NCI-H1417 treated with DMSO at 0.1 percent for 48 hours (cell line): ENCODE data around the gene LIMA1.
"Not testable (repeated sequence)": the region's sequence is repeated elsewhere in the genome, so short reads cannot be mapped to it uniquely, and the experiment has no call there.

ENCODE experiments used
- DNase-seq: peaks from one replicate; lab custom pipeline; 2025; lab: John Stamatoyannopoulos, UW

LIMA1 gene

DNA sequence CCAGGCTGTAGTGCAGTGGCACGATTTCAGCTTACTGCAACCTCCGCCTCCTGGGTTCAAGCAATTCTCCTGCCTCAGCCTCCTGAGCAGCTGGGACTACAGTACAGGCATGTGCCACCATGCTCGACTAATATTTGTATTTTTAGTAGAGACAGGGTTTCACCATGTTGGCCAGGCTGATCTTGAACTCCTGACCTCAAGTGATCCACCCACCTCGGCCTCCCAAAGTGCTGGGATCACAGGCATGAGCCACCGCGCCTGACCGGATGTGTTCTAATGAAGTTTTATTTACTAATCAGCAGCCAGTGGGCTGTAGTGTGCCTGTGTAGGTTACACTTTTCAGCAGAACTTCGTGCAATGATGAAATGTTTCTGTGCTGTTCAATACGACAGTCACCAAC is 35.7 kb downstream of the LIMA1 start:
- DNase-seq, result not testable (repeated sequence)

DNA sequence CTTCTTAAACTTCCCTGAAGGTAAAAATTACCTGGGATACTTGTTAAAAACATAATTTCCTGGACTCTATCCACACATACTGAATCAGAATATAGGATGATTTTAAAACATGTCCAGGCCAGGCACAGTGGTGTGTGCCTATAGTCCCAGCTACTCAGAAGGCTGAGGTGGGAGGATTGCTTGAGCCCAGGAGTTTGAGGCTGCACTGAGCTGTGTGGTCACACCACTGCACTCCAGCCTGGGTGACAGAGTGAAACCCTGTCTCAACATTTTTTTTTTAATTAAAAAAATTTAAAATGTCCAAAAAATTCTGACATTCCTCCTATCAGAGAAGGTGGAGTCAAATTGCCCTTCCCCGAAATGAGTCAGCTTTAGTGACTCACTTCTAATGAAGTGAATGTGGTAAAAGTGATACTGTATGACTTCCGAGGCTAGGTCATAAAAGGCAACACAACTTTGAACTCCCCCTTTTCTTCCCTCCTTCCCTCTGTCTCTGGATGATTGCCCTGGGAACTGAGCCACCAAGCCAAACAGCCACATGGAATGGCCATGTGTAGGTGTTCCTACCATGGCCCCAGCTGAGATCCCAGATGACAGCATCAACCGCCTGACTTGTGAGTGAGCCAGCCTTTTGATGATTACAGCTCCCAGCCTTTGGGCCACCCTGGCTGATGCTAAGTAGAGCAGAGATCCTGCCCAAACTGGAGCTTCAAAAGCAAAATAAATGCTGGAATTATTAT is 36.3 kb downstream of the LIMA1 start:
- DNase-seq, result no peak

DNA sequence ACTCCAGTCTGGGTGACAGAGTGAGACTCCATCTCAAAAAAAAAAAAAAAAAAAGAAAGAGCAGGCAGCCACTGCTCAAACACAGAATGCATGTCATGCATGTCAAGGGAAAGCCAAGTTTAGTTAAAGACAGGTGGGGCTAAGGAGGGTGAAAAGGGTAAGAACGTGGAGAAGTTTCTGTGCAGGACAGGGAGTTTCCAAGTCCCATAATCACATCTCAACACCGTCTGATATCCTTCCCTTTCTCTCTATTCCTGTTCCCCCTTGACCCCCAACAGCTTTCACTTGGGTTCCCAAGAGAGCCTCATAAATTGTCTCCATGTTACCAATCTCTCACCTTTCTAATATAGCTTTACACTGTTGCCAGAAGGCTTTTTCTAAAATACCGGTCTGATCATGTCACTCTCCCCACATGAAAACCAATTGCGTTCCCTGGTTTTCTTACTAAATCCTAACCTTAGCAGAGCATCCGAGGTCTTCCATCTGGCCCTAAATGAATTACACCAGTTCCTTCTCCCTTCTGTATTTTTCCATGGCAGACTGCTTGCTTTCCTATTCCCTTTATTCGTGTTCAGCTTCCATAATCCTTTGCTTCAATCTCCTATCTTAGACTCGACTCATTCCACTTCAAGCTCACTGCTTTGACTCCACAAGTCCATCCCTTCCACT is 37.0 kb downstream of the LIMA1 start:
- DNase-seq, result no peak

DNA sequence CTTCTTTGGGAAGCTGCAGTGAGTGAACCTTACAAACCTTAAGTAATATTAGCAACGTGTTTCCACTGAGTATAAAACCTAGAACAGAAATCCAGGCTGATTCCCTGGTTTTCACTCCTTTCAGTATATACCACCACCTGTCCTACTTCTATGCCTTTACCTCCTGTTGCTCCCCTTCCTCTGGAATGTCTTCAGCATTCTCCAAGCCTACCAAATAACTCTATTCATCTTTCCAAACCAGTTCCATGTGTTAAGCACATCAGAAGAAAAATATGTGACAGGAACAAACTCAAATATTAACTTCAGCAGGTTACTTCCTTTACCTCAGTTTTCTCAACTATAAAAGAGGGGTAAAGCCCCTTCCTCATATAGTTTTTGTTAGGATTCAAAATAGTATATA is 39.8 kb downstream of the LIMA1 start:
- DNase-seq, result no peak

DNA sequence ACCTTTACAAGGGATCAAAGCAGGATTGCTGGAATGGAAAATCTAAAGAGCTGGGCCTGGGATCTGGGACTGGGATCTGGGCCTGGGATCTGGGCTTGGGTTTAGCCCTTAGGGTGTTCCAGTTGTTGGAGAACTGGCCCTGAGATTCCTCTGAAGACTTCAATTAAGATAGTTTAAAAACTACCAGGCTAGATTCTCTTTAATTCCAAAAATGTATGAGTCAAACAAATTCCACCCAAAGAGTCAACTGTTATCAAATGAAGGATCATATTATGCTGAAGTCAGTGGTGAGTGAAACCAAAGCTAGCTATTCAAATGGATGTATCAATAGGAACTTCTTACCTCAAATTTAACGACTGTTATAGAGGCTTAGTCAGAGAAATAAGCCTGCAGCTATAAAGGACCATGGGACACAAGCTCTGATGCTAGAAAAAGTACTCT is 40.5 kb downstream of the LIMA1 start:
- no peak for DNase-seq

DNA sequence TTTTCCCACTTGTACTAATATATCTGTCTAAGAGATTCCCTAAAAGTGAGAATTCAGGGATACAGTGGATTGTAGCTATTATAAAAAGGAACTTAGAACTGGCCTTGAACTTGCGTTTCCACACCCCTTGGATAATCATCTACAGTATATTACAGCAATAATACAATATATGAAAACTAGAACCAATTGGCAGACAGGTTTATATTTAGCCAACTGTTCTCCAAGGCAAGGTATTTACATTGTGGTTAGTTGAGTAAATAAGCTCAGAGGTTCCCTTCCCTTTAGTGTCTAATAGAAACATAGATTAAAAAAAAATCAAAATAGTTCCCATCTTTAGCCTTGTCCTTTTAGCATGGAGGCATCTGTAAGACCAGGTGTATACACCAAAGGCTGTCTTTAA is 42.1 kb downstream of the LIMA1 start:
- no peak for DNase-seq

DNA sequence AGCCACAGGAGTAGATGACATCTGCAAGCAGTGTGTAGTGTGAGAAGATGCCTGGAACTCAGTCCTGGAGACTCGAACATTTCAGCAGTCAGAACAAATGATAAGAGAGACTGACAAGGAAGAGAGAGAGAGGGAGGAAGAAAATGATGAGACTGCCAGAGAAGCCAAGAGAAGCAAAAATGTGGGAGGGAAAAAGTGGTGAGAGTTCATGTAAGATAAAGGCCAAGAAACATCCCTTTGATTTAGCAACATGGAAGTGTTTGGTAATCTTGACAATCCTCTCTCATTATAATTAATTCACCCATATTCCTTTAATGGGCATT is 42.6 kb downstream of the LIMA1 start:
- DNase-seq, result no peak

DNA sequence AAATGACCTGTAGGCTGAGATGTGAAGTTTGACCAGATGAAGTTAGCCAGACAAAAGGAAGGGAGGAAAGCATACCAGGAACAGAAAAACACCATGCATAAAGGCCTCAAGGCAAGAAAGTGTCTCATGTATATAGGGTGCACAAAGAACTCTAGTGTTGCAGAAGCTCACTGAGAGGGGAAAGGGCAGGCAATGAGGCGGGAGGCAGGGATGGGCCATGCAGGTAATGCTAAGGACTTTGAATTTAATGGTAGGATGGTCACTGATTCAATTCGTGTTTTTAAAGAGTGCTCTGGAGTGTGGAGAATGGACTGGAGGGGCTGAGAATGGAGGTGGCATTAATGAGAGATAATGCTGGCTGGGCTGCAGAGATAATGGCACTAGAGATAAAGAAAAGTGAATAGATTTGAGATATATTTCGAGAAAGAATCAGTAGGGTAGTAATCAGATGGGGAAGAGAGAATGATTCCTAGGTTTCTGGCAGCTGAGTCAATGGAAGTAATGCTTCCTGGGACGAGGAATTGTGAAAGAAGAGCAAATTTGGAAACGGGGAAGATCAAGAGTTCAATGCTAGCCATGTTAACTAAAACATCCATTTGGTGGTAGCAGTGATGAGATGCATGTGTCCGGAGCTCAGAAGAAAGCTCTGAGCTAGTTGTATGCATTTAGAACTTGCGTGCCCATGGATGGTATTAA is 43.1 kb downstream of the LIMA1 start:
- no peak for DNase-seq

DNA sequence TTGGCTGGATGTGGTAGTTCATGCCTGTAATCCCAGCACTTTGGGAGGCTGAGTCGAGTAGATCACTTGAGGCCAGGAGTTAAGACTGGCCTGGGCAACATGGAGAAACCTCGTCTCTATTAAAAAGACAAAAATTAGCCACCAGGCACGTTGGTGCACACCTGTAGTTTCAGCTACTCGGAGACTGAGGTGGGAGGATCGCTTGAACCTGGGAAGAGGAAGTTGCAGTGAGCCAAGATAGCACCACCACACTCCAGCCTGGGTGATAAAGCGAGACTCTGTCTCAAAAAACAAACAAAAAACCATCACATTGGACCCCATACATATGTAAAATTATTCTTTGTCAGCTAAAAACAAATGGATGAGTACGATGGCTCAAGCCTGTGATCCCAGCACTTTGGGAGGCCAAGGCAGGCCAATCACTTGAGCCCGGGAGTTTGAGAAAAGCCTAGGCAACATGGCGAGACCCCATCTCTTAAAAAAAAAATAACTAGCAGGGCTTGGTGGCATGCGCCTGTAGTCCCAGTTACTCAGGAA is 43.9 kb downstream of the LIMA1 start:
- DNase-seq, result no peak

DNA sequence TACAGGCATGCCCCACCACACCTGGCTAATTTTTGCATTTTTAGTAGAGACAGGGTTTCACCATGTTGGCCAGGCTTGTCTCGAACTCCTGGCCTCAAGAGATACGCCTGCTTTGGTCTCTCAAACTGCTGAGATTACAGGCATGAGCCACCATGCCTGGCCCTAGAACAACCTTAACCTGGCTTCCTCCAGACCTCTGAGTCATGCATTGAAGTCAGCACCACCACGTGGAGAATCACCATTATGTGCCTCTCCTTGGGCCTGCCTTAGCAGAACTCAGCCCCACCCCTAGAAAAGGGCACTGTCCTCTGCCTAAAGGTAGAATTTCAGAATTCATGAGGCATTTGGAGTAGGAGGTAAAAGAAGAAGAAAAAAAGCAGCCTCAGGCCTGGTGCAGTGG is 49.0 kb downstream of the LIMA1 start:
- DNase-seq, result no peak

DNA sequence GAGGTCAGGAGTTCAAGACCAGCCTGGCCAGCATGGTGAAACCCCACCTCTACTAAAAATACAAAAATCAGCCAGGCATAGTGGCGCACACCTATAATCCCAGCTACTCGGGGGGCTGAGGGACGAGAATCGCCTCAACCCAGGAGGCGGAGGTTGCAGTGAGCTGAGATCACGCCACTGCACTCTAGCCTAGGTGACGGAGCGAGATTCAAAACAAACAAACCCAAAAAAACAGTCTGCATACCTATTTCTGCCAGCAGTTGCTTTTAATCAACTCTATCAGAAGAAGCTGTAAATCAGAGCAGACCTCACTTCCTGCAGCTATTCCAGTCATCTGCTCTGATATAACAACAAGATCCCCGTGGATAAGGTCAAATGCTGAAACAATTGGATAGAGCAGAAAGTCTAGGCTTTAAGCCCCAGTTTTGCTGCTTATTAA is 50.5 kb downstream of the LIMA1 start:
- no peak for DNase-seq

DNA sequence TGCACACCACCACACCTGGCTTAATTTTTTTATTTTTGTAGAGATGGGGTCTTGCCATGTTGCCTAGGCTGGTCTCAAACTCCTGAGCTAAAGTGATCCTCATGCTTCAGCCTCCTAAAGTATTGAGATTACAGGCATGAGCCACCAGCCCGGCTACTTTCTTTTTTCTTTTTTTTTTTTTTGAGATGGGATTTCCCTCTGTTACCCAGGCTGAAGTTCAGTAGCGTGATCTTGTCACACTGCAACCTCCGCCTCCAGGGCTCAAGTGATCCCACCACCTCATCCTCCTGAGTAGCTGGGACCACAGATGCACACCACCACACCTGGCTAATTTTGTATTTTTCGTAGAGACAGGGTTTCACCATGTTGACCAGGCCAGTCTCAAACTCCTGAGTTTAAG is 51.1 kb downstream of the LIMA1 start:
- no peak for DNase-seq

DNA sequence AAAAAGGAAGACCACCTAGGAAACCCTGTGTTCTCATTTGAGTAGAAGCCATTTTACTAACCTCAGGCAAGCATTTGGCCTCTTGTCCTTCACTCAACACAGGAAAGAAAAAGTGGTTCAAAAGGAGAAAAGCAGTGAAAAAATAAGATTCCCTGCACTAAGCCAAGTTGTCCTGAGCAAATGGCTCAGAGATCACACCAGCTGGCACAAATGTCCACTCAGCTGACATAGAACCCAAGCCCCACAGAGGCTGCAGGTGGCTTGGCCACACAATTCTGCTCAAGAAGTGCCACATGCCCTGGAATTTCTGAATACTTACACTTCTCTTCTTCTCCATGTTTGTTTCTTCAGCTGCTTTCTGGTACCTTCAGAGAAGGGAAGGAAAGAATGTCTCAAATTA is 52.0 kb downstream of the LIMA1 start:
- DNase-seq, result no peak

DNA sequence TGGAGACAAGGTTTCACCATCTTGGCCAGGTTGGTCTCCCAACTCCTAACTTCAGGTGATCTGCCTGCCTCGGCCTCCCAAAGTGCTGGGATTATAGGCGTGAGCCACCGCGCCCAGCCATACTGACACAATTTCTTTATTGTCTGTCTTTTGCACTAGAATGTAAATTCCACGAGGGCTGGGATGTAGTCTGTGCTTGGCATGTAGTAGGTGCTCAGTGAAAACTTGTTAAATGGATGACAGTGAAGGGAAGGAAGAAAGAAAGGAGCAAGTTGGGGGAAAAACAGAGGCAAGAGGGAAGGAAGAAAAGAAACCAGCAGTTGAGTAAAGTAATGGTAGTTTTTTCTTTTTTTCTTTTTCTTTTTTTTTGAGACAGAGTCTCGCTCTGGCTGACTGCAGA is 53.1 kb downstream of the LIMA1 start:
- DNase-seq, result no peak

DNA sequence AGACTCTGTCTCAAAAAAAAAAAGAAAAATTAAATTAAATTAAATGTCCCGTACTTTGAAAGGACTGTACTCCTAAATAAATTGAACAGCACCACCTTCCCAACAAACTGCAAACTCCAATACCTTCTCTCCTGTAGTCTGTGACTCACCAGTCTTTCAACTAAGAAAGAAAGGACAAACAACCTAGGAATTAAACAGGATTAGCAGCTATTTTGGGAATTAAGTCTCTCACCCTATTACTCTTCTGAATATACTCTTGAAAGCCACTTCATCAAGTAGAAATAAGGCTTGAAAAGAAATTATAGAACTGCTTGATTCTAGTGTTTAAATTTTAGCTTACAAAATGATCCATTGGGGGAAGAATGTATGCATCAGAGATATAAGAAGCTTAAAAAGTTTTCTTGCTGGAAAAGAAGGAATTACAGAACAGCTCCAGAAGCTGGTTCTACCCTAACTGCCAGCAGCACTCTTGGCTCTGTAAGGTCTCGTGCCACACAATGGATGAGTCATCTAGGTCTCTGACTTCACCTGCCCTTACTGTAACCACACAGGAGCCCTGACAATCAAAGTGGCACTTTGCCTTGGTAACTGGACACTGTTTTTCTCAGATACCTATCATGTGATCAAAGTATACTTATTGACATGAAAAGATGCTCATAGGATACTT is 59.2 kb downstream of the LIMA1 start:
- DNase-seq, result no peak

DNA sequence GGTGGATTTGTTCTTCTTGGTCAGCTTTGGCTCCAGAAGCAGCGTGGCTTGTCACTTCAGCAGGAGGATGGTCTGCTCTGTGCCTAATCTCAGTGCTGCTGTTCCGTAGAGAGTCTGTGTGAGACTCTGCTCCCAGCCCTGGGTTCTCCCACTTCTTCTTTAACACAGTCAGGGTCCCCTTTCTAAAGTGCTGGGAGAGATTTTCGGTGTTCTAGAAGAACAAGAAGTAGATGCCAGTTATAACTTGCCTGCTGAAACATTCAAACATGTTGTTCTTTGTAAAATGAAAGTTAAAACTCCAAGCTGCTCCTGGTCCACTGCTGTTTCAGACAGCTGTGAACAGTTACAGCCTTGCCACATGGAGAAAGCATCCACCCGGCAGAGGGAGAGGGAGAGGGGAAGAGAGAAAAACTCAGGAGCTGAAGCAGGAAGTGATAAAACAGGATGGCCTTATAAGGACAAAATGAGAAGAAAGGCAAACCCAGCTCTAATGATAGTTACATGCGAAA is 61.0 kb downstream of the LIMA1 start:
- DNase-seq, result no peak

DNA sequence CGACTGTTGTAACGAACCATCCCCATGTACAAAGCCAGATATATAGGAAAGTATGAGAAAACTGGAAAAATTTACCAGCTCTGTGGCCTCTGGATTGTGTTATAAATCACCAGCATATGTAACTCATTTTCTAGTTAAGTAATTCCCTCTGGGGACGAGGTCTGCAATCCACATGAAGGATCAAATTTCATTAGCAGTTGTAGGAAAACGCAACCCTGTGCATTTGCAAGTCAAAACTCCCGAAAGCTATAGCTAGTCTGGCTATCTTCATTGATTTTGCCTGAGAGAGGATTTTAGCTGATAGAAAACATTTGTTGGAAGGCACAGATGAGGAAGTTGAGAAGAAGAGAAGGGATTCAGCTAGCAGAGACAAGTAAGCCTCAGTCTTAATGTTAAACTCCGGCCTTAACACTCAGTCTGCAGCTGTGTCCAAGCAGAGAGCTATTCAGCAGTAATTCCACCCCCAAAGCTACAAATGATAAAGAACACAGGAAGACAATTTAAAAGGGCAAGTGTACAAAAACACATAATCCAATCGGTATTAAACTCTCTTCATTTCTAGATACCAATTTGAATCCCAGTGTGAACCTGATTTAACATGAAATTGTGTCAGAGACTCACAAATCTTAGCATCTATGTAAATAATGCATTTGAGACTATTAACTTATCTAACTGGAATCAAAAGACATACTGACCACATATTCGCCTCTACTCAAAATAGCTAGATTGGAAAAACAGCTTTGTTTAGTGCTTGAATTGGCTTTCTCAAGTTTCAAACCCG is 61.9 kb downstream of the LIMA1 start:
- no peak for DNase-seq

DNA sequence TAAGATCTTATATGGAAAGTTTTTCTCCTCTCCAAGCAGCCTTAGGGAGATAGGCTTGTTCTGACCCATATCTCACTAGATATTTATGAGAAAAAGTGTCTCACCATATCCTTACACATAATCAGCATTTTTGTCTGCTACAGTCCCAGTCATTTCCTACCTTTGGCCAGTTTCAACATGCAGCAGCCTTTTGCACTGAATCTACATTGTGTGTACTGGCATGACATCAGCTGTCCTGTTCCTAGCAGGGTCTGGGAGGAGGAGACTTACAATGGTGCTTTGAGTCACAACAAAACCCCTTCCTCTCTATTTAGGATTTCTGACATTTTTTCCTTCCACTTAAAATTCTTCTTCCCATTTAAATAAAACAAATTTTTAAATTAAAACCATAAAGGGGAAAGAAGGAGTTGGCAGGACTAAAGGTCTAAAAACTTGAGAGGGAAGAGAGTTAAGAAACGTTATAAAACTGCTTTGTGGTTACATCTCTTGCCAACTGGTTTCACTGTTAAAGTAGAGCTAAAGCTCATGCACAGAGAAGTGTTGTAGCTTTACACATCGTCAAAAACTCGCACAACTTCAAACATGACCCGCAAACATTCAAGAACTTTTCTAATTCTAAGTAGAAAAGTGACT is 62.8 kb downstream of the LIMA1 start:
- no peak for DNase-seq

DNA sequence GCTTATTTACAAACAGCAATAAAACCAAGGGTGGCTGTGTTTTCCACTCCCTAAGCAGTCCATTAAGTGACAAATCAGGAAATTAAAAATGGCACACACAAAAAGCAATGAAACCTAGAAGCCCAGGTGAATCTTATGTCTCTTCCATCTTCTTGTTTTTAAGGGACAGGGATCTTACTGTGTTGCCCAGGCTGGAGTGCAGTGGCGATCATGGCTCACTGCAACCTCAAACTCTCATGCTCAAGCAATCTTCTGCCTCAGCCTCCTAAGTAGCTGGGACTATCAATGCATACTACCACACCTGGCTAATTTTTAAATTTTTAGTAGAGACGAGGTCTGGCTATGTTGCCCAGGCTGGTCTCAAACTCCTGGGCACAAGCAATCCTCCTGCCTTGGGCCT is 63.8 kb downstream of the LIMA1 start:
- no peak for DNase-seq

DNA sequence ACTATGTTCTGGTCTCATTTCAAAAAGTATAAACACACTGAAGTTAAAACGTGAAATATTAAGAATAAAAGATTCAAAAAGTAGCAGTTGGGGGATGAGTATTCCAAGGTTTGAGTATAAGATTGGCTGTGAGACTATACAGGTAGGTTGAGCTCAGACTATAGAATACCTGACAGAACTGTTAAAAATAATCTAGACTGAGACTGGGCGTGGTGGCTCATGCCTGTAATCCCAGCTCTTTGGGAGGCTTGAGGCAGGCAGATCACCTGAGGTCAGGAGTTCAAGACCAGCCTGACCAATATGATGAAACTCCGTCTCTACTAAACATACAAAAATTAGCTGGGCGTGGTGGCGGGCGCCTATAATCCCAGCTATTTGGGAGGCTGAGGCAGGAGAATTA is 64.3 kb downstream of the LIMA1 start:
- not testable (repeated sequence) for DNase-seq

DNA sequence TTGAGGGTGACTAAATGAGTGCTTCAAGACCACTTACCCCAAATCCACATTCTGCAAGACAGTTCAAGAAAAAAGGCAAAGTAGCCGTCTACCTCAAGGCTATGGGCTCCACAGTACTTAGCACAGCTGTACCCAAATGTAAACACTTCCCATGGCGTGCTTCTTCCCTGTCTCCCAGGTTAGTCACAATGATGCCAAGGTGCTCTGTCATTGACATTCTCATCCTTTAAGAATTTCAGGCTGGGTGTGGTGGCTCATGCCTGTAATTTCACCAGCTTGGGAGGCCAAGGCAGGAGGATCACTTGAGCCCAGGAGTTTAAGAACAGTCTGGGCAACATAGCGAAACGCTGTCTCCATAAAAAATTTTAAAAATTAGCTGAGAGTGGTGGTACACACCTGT is 64.9 kb downstream of the LIMA1 start:
- no peak for DNase-seq
